ENCODE measurements around the gene CFL1.
A peak's percentile ranks its signal among the peaks of the same experiment; 100 is the strongest.

The CFL1 gene

GRCh38 chr11:65869643-65870306, 11.8 kb upstream of the CFL1 start:
- no peak for DNase-seq (ENCODE audit: low read depth)

GRCh38 chr11:65868907-65869306, 10.9 kb upstream of the CFL1 start:
- no peak for DNase-seq (ENCODE audit: low read depth)

GRCh38 chr11:65868076-65868667, 10.2 kb upstream of the CFL1 start:
- DNase-seq (ENCODE audit: low read depth), result no peak

GRCh38 chr11:65867284-65868071, 9.5 kb upstream of the CFL1 start:
- DNase-seq (ENCODE audit: low read depth), result no peak

GRCh38 chr11:65866509-65867283, 8.7 kb upstream of the CFL1 start:
- DNase-seq (ENCODE audit: low read depth), result no peak

GRCh38 chr11:65865550-65866172, 7.7 kb upstream of the CFL1 start:
- no peak for DNase-seq (ENCODE audit: low read depth)

- no peak for DNase-seq (ENCODE audit: low read depth)
Measured at GRCh38 chr11:65864706-65865471, 6.9 kb upstream of the CFL1 start.

GRCh38 chr11:65863889-65864705, 6.1 kb upstream of the CFL1 start:
- no peak for DNase-seq (ENCODE audit: low read depth)

- no peak for DNase-seq (ENCODE audit: low read depth)
Measured at GRCh38 chr11:65862941-65863888, 5.2 kb upstream of the CFL1 start.

GRCh38 chr11:65862191-65862735, 4.3 kb upstream of the CFL1 start:
- DNase-seq (ENCODE audit: low read depth), result no peak

- DNase-seq (ENCODE audit: low read depth), result no peak
Measured at GRCh38 chr11:65861533-65862183, 3.7 kb upstream of the CFL1 start.

GRCh38 chr11:65861165-65861505, 3.2 kb upstream of the CFL1 start:
- no peak for DNase-seq (ENCODE audit: low read depth)

- DNase-seq (ENCODE audit: low read depth), result peak; percentile 93
Measured at GRCh38 chr11:65860278-65861164, 2.5 kb upstream of the CFL1 start, which contains the start of gene MUS81. Gene MUS81, plus strand, starts transcription at chr11:65860433. Its CDS starts 321 bp downstream, at chr11:65860754.

GRCh38 chr11:65859812-65860277, 1.9 kb upstream of the CFL1 start:
- no peak for DNase-seq (ENCODE audit: low read depth)

GRCh38 chr11:65859095-65859811, 1.3 kb upstream of the CFL1 start:
- DNase-seq (ENCODE audit: low read depth), result peak; percentile 96

- DNase-seq (ENCODE audit: low read depth), result no peak
Measured at GRCh38 chr11:65858681-65859087, 704 bp upstream of the CFL1 start.

GRCh38 chr11:65857500-65857852, 504 bp downstream of the CFL1 start:
- DNase-seq (ENCODE audit: low read depth), result no peak
